Measurements from ENCODE around the gene FEM1A. TPM values are rescaled to one million over a fixed set of nuclear protein-coding genes. Genes with fewer than 3 reads are reported as not detected.

FEM1A gene
- total and polyA plus RNA-seq, 2 of the 13 experiments (the other 11 are each of a cell fraction or from before 2014, with no cell fraction given), result 3.2 to 10.8 TPM

- TF ChIP-seq THAP8 (CRISPR knock-in tag; IDR thresholded peaks at IDR 0.05; ENCODE audit: borderline replicate concordance) (no peak), SOX6 (IDR thresholded peaks at IDR 0.05) (no peak), SOX6 (CRISPR knock-in tag; IDR thresholded peaks at IDR 0.05) (0 out of 2 replicates have a peak, but pooled peaks have one; percentile 10), ZNF263 (CRISPR knock-in tag; IDR thresholded peaks at IDR 0.05) (0 out of 2 replicates have a peak, but pooled peaks have one; percentile 24), RNF2 (conservative IDR thresholded peaks at IDR 0.05; ENCODE audit: low read depth) (no peak), ZNF883 (CRISPR knock-in tag; IDR thresholded peaks at IDR 0.05; ENCODE audit: not compliant biosample characterization) (no peak), ZKSCAN1 (IDR thresholded peaks at IDR 0.05; ENCODE audit: low read length) (no peak), JUNB (CRISPR knock-in tag; IDR thresholded peaks at IDR 0.05; ENCODE audit: borderline replicate concordance) (no peak), NCOA1 (CRISPR knock-in tag; IDR thresholded peaks at IDR 0.05) (no peak), YEATS2 (CRISPR knock-in tag; IDR thresholded peaks at IDR 0.05; ENCODE audit: borderline replicate concordance) (no peak), SRY (CRISPR knock-in tag; IDR thresholded peaks at IDR 0.05) (no peak), RBM39 (IDR thresholded peaks at IDR 0.05; ENCODE audit: low read depth, low read length, poor library complexity, severe bottlenecking) (no peak), NR2F6 (IDR thresholded peaks at IDR 0.05) (peak; percentile 22; the same call in 1 of the 2 replicates), NR2F6 (CRISPR knock-in tag; IDR thresholded peaks at IDR 0.05) (peak; percentile 48; the same call in 1 of the 2 replicates), CHD4 (IDR thresholded peaks at IDR 0.05; ENCODE audit: borderline replicate concordance, low read length) (no peak), ZNF703 (CRISPR knock-in tag; IDR thresholded peaks at IDR 0.05; ENCODE audit: borderline replicate concordance) (no peak), SNRNP70 (IDR thresholded peaks at IDR 0.05; ENCODE audit: low read depth, low read length) (no peak), ZNF790 (CRISPR knock-in tag; IDR thresholded peaks at IDR 0.05; ENCODE audit: borderline replicate concordance) (no peak), POLR2G (IDR thresholded peaks at IDR 0.05; ENCODE audit: low read depth, low read length) (no peak), ZNF430 (CRISPR knock-in tag; IDR thresholded peaks at IDR 0.05) (no peak), PHF5A (CRISPR knock-in tag; IDR thresholded peaks at IDR 0.05; ENCODE audit: low read depth, unreplicated experiment) (no peak), ZNF841 (CRISPR knock-in tag; IDR thresholded peaks at IDR 0.05; ENCODE audit: borderline replicate concordance) (no peak), KMT2A (CRISPR knock-in tag; IDR thresholded peaks at IDR 0.05) (0 out of 2 replicates have a peak, but pooled peaks have one; percentile 30), CBX5 (CRISPR knock-in tag; IDR thresholded peaks at IDR 0.05; ENCODE audit: borderline replicate concordance) (peak; percentile 74; the same call in 1 of the 2 replicates)
- TF ChIP-seq, protein P1, sequence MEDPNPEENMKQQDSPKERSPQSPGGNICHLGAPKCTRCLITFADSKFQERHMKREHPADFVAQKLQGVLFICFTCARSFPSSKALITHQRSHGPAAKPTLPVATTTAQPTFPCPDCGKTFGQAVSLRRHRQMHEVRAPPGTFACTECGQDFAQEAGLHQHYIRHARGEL (CRISPR knock-in tag; IDR thresholded peaks at IDR 0.05), result no peak
- TF ChIP-seq, protein P2, sequence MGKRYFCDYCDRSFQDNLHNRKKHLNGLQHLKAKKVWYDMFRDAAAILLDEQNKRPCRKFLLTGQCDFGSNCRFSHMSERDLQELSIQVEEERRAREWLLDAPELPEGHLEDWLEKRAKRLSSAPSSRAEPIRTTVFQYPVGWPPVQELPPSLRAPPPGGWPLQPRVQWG (CRISPR knock-in tag; IDR thresholded peaks at IDR 0.05; ENCODE audit: borderline replicate concordance, low read depth), result no peak
- TF ChIP-seq, protein P3, sequence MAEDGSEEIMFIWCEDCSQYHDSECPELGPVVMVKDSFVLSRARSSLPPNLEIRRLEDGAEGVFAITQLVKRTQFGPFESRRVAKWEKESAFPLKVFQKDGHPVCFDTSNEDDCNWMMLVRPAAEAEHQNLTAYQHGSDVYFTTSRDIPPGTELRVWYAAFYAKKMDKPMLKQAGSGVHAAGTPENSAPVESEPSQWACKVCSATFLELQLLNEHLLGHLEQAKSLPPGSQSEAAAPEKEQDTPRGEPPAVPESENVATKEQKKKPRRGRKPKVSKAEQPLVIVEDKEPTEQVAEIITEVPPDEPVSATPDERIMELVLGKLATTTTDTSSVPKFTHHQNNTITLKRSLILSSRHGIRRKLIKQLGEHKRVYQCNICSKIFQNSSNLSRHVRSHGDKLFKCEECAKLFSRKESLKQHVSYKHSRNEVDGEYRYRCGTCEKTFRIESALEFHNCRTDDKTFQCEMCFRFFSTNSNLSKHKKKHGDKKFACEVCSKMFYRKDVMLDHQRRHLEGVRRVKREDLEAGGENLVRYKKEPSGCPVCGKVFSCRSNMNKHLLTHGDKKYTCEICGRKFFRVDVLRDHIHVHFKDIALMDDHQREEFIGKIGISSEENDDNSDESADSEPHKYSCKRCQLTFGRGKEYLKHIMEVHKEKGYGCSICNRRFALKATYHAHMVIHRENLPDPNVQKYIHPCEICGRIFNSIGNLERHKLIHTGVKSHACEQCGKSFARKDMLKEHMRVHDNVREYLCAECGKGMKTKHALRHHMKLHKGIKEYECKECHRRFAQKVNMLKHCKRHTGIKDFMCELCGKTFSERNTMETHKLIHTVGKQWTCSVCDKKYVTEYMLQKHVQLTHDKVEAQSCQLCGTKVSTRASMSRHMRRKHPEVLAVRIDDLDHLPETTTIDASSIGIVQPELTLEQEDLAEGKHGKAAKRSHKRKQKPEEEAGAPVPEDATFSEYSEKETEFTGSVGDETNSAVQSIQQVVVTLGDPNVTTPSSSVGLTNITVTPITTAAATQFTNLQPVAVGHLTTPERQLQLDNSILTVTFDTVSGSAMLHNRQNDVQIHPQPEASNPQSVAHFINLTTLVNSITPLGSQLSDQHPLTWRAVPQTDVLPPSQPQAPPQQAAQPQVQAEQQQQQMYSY (CRISPR knock-in tag; IDR thresholded peaks at IDR 0.05), result no peak
Observed at GRCh38 chr19:4811328-4812131, 20.0 kb downstream of the FEM1A start (continued).
